WTC11 (cell line): ENCODE measurements around the gene ABCB4. TPM values are rescaled to one million over a fixed set of nuclear protein-coding genes. Genes with fewer than 3 reads are reported as not detected.

Source experiments
- ATAC-seq: fragments of 200-7000 bp; cut with Tn5 transposase; 2 replicates; pipeline ENCODE4 v1.10.0; 2021; ENCODE audit warnings: mild to moderate bottlenecking, moderate library complexity
- CTCF ChIA-PET: fragments of 300-600 bp; sonication (Branson Sonifier 250); formaldehyde crosslinking; loops from one replicate; lab custom pipeline; 2021; ENCODE audit warnings: antibody characterized with exemption; lab: Charles Lee
- POLR2A ChIA-PET: fragments of 350-600 bp; sonication (Branson Sonifier 250); formaldehyde crosslinking; loops from one replicate; lab custom pipeline; 2021; ENCODE audit warnings: antibody characterized with exemption; lab: Charles Lee
- DNase-seq: peaks from one replicate; pipeline ENCODE4 v3.0.0; 2021; ENCODE audit warnings: low spot score
- H3K27ac Mint-ChIP-seq: 2 replicates; pipeline ENCODE4 v1.8.0; 2021; ENCODE audit warnings: mixed read lengths
- H3K27me3 Mint-ChIP-seq: 2 replicates; pipeline ENCODE4 v1.8.0; 2021; ENCODE audit warnings: low read depth, mild to moderate bottlenecking, moderate library complexity, mixed read lengths
- H3K36me3 Mint-ChIP-seq: 2 replicates; pipeline ENCODE4 v1.8.0; 2021; ENCODE audit warnings: mixed read lengths
- H3K4me1 Mint-ChIP-seq: 2 replicates; pipeline ENCODE4 v1.8.0; 2022; ENCODE audit warnings: mixed read lengths
- H3K4me3 Mint-ChIP-seq: 2 replicates; pipeline ENCODE4 v1.8.0; 2021; ENCODE audit warnings: mild to moderate bottlenecking, moderate library complexity, mixed read lengths
- H3K9me3 Mint-ChIP-seq: 2 replicates; pipeline ENCODE4 v1.8.0; 2021; ENCODE audit warnings: mixed read lengths
- CREB1 ChIP-seq: sonication (generic); formaldehyde crosslinking; IDR thresholded peaks from 2 replicates; pipeline ENCODE4 v1.8.0; 2023; ENCODE audit warnings: mild to moderate bottlenecking, missing genetic modification reagents
- ELF4 ChIP-seq: sonication (generic); formaldehyde crosslinking; IDR thresholded peaks from 2 replicates; pipeline ENCODE4 v1.8.1; 2022; ENCODE audit warnings: low read depth, mild to moderate bottlenecking, moderate library complexity, missing genetic modification reagents
- FOXJ3 ChIP-seq: sonication (generic); formaldehyde crosslinking; IDR thresholded peaks from 2 replicates; pipeline ENCODE4 v1.9.0; 2021; ENCODE audit warnings: missing genetic modification reagents, mild to moderate bottlenecking, borderline replicate concordance
- FOXK1 ChIP-seq: sonication (generic); formaldehyde crosslinking; IDR thresholded peaks from 2 replicates; pipeline ENCODE4 v1.8.0; 2022; ENCODE audit warnings: mild to moderate bottlenecking, moderate library complexity, missing genetic modification reagents
- GABPB1 ChIP-seq: sonication (generic); formaldehyde crosslinking; IDR thresholded peaks from 2 replicates; pipeline ENCODE4 v1.8.1; 2023; ENCODE audit warnings: mild to moderate bottlenecking, missing genetic modification reagents
- NFE2L1 ChIP-seq: sonication (generic); formaldehyde crosslinking; IDR thresholded peaks from 2 replicates; pipeline ENCODE4 v1.8.1; 2023; ENCODE audit warnings: missing genetic modification reagents
- NR1H2 ChIP-seq: sonication (generic); formaldehyde crosslinking; IDR thresholded peaks from 2 replicates; pipeline ENCODE4 v1.9.0; 2021; ENCODE audit warnings: mild to moderate bottlenecking, moderate library complexity, missing genetic modification reagents
- OVOL2 ChIP-seq: fragments of 250-450 bp; sonication (Bioruptor Pico); IDR thresholded peaks from 2 replicates; pipeline ENCODE4 v1.9.0; 2021; ENCODE audit warnings: mild to moderate bottlenecking, borderline replicate concordance
- RELA ChIP-seq: sonication (generic); formaldehyde crosslinking; IDR thresholded peaks from 2 replicates; pipeline ENCODE4 v1.8.1; 2022; ENCODE audit warnings: missing genetic modification reagents, mild to moderate bottlenecking, borderline replicate concordance
- RORB ChIP-seq: fragments of 250-450 bp; sonication (Bioruptor Pico); IDR thresholded peaks from 2 replicates; pipeline ENCODE4 v1.9.0; 2021; ENCODE audit warnings: mild to moderate bottlenecking
- TCF7 ChIP-seq: sonication (generic); formaldehyde crosslinking; IDR thresholded peaks from 2 replicates; pipeline ENCODE4 v1.8.0; 2022; ENCODE audit warnings: mild to moderate bottlenecking, low read depth, missing genetic modification reagents, moderate library complexity
- TP53 ChIP-seq: sonication (generic); formaldehyde crosslinking; IDR thresholded peaks from 2 replicates; pipeline ENCODE4 v1.8.1; 2023; ENCODE audit warnings: mild to moderate bottlenecking, missing genetic modification reagents
- ZNF219 ChIP-seq: sonication (generic); formaldehyde crosslinking; IDR thresholded peaks from 2 replicates; pipeline ENCODE4 v1.8.0; 2023; ENCODE audit warnings: missing genetic modification reagents, mild to moderate bottlenecking, borderline replicate concordance
- ZNF263 ChIP-seq: sonication (generic); formaldehyde crosslinking; IDR thresholded peaks from 2 replicates; pipeline ENCODE4 v1.8.1; 2022; ENCODE audit warnings: low read depth, mild to moderate bottlenecking, moderate library complexity, missing genetic modification reagents
- ZNF396 ChIP-seq: fragments of 250-450 bp; sonication (Bioruptor Pico); IDR thresholded peaks from 2 replicates; pipeline ENCODE4 v1.8.0; 2021; ENCODE audit warnings: mild to moderate bottlenecking, moderate library complexity, borderline replicate concordance
- ZNF416 ChIP-seq: fragments of 250-450 bp; sonication (Bioruptor Pico); IDR thresholded peaks from 2 replicates; pipeline ENCODE4 v1.9.0; 2021; ENCODE audit warnings: mild to moderate bottlenecking, inconsistent platforms
- total RNA-seq: library from RNA; stranded (reverse); gene quantifications from 3 replicates; pipeline ENCODE4 v1.2.3, GENCODE V29; 2021
- TF ChIP-seq, protein P1 (sequence below): sonication (generic); formaldehyde crosslinking; conservative IDR thresholded peaks from 2 replicates; pipeline ENCODE4 v1.8.1; 2022; ENCODE audit warnings: mild to moderate bottlenecking, missing genetic modification reagents
- TF ChIP-seq, protein P2 (sequence below): fragments of 250-450 bp; sonication (Bioruptor Pico); conservative IDR thresholded peaks from 2 replicates; pipeline ENCODE4 v1.9.0; 2021; ENCODE audit warnings: mild to moderate bottlenecking
- TF ChIP-seq, protein P3 (sequence below): fragments of 250-450 bp; sonication (Bioruptor Pico); IDR thresholded peaks from 2 replicates; pipeline ENCODE4 v1.9.0; 2021; ENCODE audit warnings: mild to moderate bottlenecking, borderline replicate concordance
- TF ChIP-seq, protein P4 (sequence below): sonication (generic); formaldehyde crosslinking; IDR thresholded peaks from 2 replicates; pipeline ENCODE4 v1.8.1; 2023; ENCODE audit warnings: mild to moderate bottlenecking, missing genetic modification reagents, borderline replicate concordance
- TF ChIP-seq, protein P5 (sequence below): fragments of 250-450 bp; sonication (Bioruptor Pico); IDR thresholded peaks from 2 replicates; pipeline ENCODE4 v1.8.0; 2021; ENCODE audit warnings: mild to moderate bottlenecking
- TF ChIP-seq, protein P6 (sequence below): sonication (generic); formaldehyde crosslinking; IDR thresholded peaks from 2 replicates; pipeline ENCODE4 v1.8.0; 2022; ENCODE audit warnings: mild to moderate bottlenecking, missing genetic modification reagents

Gene ABCB4
- total RNA-seq, 1 experiment from 2014 or later: 1.2 TPM

DNA sequence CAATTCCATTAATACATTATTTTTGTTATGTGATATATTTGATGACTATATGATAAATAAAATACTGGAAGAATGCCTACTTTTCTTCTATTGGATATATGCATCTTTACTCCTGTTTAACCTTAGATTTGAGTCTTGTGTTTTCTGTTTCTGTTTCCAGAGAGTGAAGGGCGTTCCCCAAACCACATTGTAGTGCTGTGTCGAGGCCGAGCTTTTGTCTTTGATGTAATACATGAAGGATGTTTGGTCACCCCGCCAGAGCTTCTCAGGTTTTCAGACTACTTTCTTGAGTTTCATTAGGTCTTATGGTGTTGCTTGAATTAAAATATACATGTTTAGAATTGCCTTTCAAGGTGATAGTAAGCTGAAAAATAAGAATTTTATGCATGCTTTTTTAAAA, 106.3 kb downstream of the ABCB4 start:
- Mint-ChIP-seq H3K27ac (no peak overlapping the region), H3K4me3 (no peak overlapping the region), H3K27me3 (no peaks in the 10 kb centered on the region; the same call in 1 of the 2 replicates), H3K36me3 (no peaks in the 10 kb centered on the region), H3K9me3 (no peaks in the 10 kb centered on the region), H3K4me1 (no peaks in the 10 kb centered on the region)
- ChIA-PET POLR2A (no interaction called here), CTCF (no interaction called here)
- TF ChIP-seq CREB1 (CRISPR knock-in tag): no peak
- TF ChIP-seq GABPB1 (CRISPR knock-in tag): no peak
- no peak for TF ChIP-seq ZNF396 (CRISPR knock-in tag)
- TF ChIP-seq ZNF263 (CRISPR knock-in tag): no peak
- DNase-seq: no peak
- no peak for ATAC-seq

DNA sequence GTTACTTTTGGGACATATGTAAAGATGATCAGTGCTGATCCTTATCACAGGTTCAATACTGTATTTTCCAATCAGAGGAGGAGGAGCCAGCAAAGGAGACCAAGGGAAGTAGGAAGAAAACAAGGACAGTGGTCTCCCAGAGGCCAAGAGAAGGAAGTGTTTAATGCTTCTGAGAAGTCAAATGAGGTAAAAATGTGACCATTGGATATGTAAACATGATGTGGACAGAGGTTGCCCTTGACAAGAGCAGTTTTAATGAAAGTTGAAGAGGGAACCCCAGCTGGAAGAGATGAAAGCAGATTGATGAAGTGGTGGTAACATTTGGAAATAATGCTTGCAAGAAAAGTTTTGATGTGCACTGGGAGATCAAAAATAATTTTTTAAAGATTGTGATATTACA, 111.2 kb downstream of the ABCB4 start:
- no peak overlapping the region for H3K27ac Mint-ChIP-seq
- TF ChIP-seq ELF4 (CRISPR knock-in tag) (no peak), OVOL2 (CRISPR knock-in tag) (no peak), FOXK1 (CRISPR knock-in tag) (no peak), TP53 (no peak), RORB (CRISPR knock-in tag) (no peak), NR1H2 (CRISPR knock-in tag) (no peak), ZNF416 (no peak), ZNF219 (CRISPR knock-in tag) (no peak), NFE2L1 (no peak), RELA (CRISPR knock-in tag) (no peak), FOXJ3 (CRISPR knock-in tag) (no peak), GABPB1 (CRISPR knock-in tag) (no peak), TCF7 (CRISPR knock-in tag) (no peak)
- TF ChIP-seq, protein P1, sequence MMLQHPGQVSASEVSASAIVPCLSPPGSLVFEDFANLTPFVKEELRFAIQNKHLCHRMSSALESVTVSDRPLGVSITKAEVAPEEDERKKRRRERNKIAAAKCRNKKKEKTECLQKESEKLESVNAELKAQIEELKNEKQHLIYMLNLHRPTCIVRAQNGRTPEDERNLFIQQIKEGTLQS (CRISPR knock-in tag): no peak
- TF ChIP-seq, protein P2, sequence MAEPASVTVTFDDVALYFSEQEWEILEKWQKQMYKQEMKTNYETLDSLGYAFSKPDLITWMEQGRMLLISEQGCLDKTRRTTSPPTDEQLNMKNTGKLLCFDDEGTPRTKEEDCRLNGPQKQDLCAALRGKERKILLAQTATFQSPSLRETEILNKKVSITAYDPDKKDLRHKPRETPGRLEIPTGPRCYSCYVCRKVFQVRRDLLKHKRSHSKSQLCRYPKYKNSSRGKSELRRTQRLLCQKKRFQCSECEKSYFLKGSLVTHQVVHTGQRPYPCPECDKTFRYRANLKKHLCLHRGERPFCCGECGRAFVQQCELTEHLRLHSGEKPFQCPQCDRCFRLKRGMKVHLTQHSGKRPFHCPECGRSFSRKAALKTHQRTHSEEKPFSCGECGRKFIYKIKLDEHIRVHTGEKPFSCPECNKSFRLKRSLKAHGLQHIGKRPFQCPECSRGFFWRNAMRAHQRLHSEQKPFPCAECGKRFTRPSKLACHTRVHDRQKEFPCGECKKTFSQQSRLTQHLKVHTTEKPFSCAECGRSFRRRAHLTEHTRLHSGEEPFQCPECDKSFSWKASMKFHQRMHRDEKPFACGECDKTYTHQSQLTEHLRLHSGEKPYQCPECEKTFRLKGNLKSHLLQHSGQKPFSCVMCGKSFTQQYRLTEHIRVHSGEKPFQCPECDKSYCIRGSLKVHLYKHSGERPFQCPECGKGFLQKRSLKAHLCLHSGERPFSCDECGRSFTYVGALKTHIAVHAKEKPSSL (CRISPR knock-in tag): no peak
- TF ChIP-seq, protein P3, sequence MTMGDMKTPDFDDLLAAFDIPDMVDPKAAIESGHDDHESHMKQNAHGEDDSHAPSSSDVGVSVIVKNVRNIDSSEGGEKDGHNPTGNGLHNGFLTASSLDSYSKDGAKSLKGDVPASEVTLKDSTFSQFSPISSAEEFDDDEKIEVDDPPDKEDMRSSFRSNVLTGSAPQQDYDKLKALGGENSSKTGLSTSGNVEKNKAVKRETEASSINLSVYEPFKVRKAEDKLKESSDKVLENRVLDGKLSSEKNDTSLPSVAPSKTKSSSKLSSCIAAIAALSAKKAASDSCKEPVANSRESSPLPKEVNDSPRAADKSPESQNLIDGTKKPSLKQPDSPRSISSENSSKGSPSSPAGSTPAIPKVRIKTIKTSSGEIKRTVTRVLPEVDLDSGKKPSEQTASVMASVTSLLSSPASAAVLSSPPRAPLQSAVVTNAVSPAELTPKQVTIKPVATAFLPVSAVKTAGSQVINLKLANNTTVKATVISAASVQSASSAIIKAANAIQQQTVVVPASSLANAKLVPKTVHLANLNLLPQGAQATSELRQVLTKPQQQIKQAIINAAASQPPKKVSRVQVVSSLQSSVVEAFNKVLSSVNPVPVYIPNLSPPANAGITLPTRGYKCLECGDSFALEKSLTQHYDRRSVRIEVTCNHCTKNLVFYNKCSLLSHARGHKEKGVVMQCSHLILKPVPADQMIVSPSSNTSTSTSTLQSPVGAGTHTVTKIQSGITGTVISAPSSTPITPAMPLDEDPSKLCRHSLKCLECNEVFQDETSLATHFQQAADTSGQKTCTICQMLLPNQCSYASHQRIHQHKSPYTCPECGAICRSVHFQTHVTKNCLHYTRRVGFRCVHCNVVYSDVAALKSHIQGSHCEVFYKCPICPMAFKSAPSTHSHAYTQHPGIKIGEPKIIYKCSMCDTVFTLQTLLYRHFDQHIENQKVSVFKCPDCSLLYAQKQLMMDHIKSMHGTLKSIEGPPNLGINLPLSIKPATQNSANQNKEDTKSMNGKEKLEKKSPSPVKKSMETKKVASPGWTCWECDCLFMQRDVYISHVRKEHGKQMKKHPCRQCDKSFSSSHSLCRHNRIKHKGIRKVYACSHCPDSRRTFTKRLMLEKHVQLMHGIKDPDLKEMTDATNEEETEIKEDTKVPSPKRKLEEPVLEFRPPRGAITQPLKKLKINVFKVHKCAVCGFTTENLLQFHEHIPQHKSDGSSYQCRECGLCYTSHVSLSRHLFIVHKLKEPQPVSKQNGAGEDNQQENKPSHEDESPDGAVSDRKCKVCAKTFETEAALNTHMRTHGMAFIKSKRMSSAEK (CRISPR knock-in tag): no peak
- TF ChIP-seq, protein P4, sequence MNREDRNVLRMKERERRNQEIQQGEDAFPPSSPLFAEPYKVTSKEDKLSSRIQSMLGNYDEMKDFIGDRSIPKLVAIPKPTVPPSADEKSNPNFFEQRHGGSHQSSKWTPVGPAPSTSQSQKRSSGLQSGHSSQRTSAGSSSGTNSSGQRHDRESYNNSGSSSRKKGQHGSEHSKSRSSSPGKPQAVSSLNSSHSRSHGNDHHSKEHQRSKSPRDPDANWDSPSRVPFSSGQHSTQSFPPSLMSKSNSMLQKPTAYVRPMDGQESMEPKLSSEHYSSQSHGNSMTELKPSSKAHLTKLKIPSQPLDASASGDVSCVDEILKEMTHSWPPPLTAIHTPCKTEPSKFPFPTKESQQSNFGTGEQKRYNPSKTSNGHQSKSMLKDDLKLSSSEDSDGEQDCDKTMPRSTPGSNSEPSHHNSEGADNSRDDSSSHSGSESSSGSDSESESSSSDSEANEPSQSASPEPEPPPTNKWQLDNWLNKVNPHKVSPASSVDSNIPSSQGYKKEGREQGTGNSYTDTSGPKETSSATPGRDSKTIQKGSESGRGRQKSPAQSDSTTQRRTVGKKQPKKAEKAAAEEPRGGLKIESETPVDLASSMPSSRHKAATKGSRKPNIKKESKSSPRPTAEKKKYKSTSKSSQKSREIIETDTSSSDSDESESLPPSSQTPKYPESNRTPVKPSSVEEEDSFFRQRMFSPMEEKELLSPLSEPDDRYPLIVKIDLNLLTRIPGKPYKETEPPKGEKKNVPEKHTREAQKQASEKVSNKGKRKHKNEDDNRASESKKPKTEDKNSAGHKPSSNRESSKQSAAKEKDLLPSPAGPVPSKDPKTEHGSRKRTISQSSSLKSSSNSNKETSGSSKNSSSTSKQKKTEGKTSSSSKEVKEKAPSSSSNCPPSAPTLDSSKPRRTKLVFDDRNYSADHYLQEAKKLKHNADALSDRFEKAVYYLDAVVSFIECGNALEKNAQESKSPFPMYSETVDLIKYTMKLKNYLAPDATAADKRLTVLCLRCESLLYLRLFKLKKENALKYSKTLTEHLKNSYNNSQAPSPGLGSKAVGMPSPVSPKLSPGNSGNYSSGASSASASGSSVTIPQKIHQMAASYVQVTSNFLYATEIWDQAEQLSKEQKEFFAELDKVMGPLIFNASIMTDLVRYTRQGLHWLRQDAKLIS: no peak
- TF ChIP-seq, protein P5, sequence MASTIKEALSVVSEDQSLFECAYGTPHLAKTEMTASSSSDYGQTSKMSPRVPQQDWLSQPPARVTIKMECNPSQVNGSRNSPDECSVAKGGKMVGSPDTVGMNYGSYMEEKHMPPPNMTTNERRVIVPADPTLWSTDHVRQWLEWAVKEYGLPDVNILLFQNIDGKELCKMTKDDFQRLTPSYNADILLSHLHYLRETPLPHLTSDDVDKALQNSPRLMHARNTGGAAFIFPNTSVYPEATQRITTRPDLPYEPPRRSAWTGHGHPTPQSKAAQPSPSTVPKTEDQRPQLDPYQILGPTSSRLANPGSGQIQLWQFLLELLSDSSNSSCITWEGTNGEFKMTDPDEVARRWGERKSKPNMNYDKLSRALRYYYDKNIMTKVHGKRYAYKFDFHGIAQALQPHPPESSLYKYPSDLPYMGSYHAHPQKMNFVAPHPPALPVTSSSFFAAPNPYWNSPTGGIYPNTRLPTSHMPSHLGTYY (CRISPR knock-in tag): no peak
- TF ChIP-seq, protein P6, sequence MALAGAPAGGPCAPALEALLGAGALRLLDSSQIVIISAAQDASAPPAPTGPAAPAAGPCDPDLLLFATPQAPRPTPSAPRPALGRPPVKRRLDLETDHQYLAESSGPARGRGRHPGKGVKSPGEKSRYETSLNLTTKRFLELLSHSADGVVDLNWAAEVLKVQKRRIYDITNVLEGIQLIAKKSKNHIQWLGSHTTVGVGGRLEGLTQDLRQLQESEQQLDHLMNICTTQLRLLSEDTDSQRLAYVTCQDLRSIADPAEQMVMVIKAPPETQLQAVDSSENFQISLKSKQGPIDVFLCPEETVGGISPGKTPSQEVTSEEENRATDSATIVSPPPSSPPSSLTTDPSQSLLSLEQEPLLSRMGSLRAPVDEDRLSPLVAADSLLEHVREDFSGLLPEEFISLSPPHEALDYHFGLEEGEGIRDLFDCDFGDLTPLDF (CRISPR knock-in tag): no peak
- TF ChIP-seq, all 79 proteins: peak for 0
- Mint-ChIP-seq H3K4me3 (no peak overlapping the region), H3K9me3 (no peaks in the 10 kb centered on the region), H3K4me1 (no peaks in the 10 kb centered on the region), H3K36me3 (peaks cover 6% of the 10 kb centered on the region; the same call in 1 of the 2 replicates), H3K27me3 (no peaks in the 10 kb centered on the region)
- ATAC-seq: no peak
- ChIA-PET POLR2A (no interaction called here), CTCF (no interaction called here)
- DNase-seq: no peak
